ENCODE results near the gene KCNJ10.
"Not testable (repeated sequence)": the region's sequence is repeated elsewhere in the genome, so short reads cannot be mapped to it uniquely, and the experiment has no call there.

Gene KCNJ10

GRCh38 chr1:160061369-160062229 is 8.4 kb downstream of the KCNJ10 start:
- peak; percentile 67 for DNase-seq (ENCODE audit: low spot score)

DNA sequence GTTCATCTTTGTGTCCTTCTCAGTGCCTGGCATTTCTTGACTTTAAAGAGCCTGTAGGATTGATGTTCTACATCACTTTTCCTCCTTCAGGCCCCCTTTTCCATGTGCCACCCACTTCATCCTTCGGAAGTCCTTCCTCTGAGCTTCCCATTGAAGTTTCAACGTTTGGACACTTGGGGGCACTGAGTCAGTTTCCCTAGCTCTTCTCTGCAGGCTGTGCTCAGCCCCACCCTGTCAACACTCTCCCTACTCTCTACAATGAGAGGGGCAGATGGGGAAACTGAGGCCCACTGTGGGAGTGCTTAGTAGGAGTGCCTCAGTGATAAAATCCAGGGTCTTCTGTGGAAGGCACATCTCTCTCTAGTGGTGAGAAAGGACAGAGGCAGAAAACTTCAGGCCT is 11.9 kb downstream of the KCNJ10 start:
- no peak for DNase-seq (ENCODE audit: low spot score)

DNA sequence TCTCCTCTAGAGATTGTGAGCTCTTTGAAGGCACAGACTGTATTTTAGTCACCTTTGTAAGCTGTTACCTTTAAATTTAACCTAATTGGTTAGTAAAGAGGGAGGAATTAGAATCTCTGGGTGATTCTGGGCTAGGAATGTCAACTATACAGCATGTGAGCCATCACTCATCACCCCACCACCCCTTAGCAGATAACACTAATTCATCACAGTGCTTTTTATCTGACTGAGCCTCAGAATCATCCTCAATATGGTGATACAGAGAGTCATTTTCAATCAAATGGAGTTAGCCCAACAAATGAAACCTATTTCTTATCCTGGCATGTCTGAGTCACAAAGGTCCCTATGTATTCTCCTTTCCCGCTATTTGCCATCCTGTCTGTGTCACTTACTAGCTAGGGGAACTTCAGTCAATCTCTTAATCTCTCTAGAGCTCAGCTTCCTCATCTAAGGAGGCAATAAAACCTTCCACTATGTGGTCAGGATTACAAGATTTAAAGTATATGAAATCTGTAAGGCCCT is 13.3 kb downstream of the KCNJ10 start:
- DNase-seq (ENCODE audit: low spot score): peak; percentile 85

GRCh38 chr1:160053548-160054365 is 16.2 kb downstream of the KCNJ10 start:
- peak; percentile 76 for DNase-seq (ENCODE audit: low spot score)

DNA sequence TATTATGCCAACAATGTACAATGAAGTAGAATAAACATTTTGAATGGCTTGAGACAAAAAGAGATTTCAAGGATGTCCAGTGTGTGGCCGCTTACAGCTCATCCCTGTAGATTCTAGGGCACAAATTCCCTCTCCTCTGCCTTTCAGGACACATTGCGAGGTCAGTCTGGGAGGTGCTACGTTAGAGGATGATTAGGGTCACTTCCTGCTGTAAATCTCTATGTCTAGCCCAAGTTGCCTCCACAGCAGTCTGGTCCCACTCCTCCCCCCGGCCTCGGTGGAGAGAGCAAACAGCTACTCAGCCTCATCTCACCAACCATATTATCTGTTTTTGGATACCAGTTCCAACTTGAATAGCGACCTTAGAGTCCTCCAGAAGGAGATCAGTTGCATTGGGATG is 17.0 kb downstream of the KCNJ10 start:
- DNase-seq (ENCODE audit: low spot score): no peak

- no peak for DNase-seq (ENCODE audit: low spot score)
Measured at GRCh38 chr1:160050619-160051018, 19.3 kb downstream of the KCNJ10 start.

- not testable (repeated sequence) for DNase-seq (ENCODE audit: low spot score)
Measured at GRCh38 chr1:160050182-160050581, 19.8 kb downstream of the KCNJ10 start.

GRCh38 chr1:160049101-160049500 is 20.9 kb downstream of the KCNJ10 start:
- no peak for DNase-seq (ENCODE audit: low spot score)

- no peak for DNase-seq (ENCODE audit: low spot score)
Measured at GRCh38 chr1:160048335-160048734, 21.6 kb downstream of the KCNJ10 start.

DNA sequence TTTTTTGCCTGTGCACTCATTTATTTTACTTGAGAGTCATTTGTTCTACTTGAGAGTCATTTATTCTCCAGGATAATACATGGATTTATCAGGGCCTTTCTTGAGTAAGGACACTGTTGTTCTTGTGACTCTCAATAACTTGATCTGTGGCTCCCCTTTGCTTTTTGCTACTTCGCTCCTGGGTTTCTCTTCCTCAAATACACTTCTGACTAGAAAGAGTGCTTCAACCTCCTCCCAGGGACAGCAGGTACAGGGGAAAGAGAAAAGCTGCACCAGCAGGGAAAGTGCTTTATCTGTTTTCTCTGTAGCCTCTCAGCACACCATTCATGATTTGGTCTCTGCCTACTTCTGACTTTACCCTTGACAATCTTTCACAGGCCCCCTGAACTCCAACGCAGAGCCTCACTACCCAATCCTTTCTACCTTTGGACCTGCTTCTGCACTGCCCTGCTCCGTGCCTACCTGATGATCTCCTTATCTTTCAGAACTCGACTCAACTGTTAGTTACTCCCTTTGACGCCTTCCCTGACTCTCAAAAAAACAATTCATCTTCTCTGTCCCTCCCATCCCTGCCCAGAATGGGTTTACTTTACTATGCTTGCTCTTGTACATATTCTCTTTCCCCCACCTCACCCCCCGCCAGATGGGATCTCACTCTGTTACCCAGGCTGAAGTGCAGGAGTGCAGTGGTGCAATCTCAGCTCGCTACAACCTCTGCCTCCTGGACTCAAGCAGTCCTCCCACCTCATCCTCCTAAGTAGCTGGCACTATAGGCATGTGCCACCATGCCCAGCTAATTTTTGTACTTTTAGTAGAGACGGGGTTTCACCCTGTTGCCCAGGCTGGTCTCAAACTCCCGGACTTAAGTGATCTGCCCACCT is 22.6 kb downstream of the KCNJ10 start:
- no peak for DNase-seq (ENCODE audit: low spot score)

DNA sequence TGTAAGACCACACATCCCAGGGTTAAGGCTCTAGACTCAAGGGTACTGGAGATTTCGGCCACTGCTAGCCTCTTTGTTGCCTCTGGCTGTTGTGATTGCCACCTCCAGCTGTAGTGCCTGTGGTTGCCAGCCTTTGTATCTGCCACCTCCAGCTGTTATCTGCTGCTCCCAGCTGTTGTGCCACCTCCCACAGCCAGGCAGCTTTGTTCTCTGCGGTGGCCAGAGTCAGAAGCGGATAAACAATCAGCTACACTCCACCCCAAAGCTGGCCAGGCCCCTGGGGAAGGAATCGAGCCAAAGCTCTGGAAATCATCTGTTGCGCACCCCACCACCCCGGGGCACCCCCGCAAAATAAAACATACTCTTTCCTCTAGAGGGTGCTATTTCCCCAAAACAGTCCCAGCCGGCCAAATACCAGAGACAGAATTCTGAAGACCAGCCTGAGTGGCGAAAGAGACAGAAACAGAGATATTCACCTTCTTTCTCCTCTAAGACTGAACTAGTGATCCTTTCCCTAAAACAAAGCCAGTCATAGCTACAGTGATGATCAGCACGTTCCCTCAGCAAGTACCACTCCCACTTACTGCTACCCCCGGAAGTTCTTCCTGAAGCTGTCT is 23.4 kb downstream of the KCNJ10 start:
- peak; percentile 81 for DNase-seq (ENCODE audit: low spot score)

GRCh38 chr1:160045653-160046052 is 24.3 kb downstream of the KCNJ10 start:
- DNase-seq (ENCODE audit: low spot score): peak; percentile 52

GRCh38 chr1:160043543-160043942 is 26.4 kb downstream of the KCNJ10 start:
- DNase-seq (ENCODE audit: low spot score): no peak

DNA sequence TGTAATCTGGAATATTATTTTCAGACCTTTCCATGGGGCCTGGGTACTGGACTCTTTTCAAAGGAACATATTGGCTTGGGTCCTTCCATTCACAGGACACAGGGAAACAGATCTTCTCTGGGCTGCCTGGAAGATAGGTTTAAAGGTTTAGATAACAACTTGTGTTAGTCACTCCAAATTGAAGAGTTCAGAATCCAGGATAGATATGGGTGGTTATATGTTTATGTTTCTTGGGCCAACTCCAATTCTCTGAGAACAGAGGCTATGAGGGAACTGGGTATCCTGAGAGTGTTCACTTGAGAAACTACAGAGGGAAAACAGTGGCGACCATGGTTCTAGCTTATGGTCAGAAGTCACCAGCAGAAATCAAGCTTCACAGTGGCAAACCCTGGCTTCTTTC is 29.5 kb downstream of the KCNJ10 start:
- no peak for DNase-seq (ENCODE audit: low spot score)

DNA sequence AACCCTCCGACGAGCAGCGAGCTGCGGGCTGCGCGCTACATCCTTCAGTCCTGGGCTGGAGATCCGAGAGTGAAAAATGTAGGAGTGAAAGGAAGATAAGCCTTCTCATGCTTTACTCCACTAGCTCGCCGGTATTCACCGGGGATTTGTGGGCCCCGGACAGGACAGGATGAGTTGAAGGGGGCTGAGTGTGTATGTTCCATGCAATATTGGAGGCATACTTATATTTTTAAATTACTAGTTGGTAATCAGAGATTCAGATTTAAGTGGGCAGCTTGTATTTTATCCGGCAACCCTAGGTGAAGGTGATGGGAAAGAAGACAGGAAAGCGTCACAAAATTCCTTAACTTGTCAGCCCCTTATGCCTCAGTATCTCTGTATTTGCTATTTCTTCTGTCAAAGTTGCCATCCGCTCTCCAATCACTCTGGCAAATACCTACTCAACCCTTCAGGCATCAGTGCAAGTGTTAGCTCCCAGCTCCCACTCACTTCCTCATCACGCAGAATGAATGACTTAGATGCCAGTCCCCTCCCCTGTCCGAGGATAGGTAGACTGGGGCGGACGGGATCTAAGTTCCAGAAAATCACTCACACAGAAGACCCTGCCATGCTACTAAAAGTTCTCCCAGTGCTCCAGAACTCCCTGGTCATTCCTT is 37.7 kb downstream of the KCNJ10 start:
- DNase-seq (ENCODE audit: low spot score): no peak

DNA sequence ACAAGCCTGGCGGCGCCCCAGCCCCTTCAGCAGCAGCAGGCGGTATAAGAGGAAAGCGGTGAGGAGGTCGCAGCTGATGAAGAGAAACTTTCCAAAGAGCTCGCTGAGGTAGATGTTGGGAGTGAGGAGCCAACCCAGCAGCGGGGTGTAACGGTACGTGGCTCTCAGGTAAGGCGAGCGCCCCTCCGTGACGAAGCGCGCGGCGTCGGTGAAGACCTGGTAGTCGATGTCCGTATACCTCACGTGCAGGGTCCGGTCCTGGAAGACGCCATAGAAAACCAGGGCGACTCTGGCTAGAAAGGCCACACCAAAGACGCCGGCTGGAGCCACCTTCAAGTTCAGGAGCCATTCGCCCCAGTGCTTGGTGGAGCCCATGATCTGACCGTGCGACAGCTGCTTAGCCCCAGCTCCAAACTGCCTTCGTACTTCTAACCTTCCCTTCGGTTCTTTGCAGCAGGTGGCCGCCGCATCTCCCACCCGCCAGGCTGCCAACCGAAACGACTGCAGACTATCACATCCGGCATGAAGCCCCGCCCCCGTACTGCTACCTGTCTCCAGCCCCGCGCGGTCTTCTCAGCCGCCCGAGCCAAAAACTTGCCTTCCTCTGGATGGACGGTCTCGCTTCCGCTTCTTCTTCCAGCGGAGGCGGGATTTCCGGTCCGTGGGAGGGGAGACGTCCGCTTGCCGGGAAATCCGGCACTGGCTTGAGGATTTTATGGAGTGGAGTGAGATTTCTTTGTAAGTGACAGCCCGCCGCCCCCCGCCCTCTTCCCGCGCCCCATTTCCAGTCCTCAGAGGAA is 38.4 kb downstream of the KCNJ10 start, which contains the start of gene PIGM:
Gene PIGM, minus strand, starts transcription at position 626 of the 800 bp plus-strand sequence. Its CDS starts 251 bp downstream, at position 375.
- DNase-seq (ENCODE audit: low spot score): peak; percentile 97

- DNase-seq (ENCODE audit: low spot score): no peak
Measured at GRCh38 chr1:160030657-160031364, 39.1 kb downstream of the KCNJ10 start.

DNA sequence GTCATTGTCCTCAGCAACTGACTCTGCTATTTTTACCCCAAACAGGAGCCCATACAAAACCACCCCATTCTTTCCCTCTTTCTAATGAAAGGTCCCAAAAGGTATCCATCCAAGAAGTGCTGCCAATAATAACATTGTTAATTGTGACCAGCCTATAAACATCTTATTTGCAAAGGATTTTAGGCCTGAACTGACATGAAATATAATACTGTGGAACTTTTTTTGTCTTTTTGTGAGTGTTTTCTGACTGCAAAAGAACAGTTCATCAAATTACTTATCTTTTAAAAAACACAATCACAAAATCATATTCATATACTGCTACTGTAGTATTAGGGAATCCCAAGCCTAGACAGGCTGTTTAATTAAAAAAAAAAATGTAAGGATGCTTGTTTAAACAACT is 41.5 kb downstream of the KCNJ10 start:
- no peak for DNase-seq (ENCODE audit: low spot score)

GRCh38 chr1:160025314-160025713 is 44.6 kb downstream of the KCNJ10 start:
- DNase-seq (ENCODE audit: low spot score): no peak

Data from COLO829 (cell line).